IMR-90 (cell line): Measurements from ENCODE around the gene STAC3.

ENCODE experiments used
- MAFK ChIP-seq: IDR thresholded peaks from 2 replicates; pipeline ENCODE4 v1.6.1; 2012; ENCODE audit warnings: low read depth, low read length, improper control_type of control experiment
- RAD21 ChIP-seq: IDR thresholded peaks from 2 replicates; pipeline ENCODE4 v1.6.1; 2012; ENCODE audit warnings: low read length, improper control_type of control experiment
- RFX5 ChIP-seq: IDR thresholded peaks from 2 replicates; pipeline ENCODE4 v1.8.0; 2012; ENCODE audit warnings: low read depth, mild to moderate bottlenecking, low read length, moderate library complexity
- TF ChIP-seq, protein P1 (sequence below): fragments of 150-350 bp; IDR thresholded peaks from 2 replicates; pipeline ENCODE4 v1.6.1; 2017; ENCODE audit warnings: mild to moderate bottlenecking, antibody characterized with exemption, low read length, low read depth
- TF ChIP-seq, protein P2 (sequence below): conservative IDR thresholded peaks from 2 replicates; pipeline ENCODE4 v1.5.1; 2012; ENCODE audit warnings: mild to moderate bottlenecking, low read depth, low read length, improper control_type of control experiment
- TF ChIP-seq, protein P3 (sequence below): fragments of 150-350 bp; IDR thresholded peaks from 2 replicates; pipeline ENCODE4 v1.6.1; 2016; ENCODE audit warnings: low read depth, mild to moderate bottlenecking, low read length, moderate library complexity, borderline replicate concordance

DNA sequence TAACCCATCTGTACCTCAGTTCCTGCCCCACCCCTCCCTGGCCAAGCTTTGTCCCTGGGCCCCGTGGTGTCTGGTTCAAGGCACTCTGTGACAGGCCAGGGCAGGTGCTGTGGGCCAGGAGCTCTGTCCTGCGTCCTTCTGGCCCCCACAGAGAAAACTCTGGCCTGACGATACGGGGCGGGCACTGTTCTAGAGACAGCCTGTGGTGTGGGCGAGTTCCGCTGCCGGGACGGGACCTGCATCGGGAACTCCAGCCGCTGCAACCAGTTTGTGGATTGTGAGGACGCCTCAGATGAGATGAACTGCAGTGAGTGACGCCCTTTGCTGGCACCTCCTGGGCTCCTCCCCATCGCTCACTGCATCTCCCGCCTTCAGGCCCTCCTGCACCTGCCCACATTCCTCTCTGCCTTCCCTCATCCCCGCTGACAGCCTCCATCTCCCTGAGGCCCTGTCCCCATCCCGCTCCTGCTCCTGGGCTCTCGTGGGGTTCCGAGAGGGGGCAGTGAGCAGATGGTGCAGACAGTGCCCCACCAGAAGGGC lies 57.2 kb downstream of the STAC3 start:
- no peak for TF ChIP-seq RAD21
- TF ChIP-seq, protein P1, sequence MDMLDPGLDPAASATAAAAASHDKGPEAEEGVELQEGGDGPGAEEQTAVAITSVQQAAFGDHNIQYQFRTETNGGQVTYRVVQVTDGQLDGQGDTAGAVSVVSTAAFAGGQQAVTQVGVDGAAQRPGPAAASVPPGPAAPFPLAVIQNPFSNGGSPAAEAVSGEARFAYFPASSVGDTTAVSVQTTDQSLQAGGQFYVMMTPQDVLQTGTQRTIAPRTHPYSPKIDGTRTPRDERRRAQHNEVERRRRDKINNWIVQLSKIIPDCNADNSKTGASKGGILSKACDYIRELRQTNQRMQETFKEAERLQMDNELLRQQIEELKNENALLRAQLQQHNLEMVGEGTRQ = no peak
- TF ChIP-seq, protein P2, sequence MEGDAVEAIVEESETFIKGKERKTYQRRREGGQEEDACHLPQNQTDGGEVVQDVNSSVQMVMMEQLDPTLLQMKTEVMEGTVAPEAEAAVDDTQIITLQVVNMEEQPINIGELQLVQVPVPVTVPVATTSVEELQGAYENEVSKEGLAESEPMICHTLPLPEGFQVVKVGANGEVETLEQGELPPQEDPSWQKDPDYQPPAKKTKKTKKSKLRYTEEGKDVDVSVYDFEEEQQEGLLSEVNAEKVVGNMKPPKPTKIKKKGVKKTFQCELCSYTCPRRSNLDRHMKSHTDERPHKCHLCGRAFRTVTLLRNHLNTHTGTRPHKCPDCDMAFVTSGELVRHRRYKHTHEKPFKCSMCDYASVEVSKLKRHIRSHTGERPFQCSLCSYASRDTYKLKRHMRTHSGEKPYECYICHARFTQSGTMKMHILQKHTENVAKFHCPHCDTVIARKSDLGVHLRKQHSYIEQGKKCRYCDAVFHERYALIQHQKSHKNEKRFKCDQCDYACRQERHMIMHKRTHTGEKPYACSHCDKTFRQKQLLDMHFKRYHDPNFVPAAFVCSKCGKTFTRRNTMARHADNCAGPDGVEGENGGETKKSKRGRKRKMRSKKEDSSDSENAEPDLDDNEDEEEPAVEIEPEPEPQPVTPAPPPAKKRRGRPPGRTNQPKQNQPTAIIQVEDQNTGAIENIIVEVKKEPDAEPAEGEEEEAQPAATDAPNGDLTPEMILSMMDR = no peak
- TF ChIP-seq, protein P3, sequence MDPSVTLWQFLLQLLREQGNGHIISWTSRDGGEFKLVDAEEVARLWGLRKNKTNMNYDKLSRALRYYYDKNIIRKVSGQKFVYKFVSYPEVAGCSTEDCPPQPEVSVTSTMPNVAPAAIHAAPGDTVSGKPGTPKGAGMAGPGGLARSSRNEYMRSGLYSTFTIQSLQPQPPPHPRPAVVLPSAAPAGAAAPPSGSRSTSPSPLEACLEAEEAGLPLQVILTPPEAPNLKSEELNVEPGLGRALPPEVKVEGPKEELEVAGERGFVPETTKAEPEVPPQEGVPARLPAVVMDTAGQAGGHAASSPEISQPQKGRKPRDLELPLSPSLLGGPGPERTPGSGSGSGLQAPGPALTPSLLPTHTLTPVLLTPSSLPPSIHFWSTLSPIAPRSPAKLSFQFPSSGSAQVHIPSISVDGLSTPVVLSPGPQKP = no peak
- TF ChIP-seq RFX5 = no peak
- TF ChIP-seq MAFK = no peak
